ENCODE measurements around the gene PDSS2. TPM values are rescaled to one million over a fixed set of nuclear protein-coding genes. Genes with fewer than 3 reads are reported as not detected.

The PDSS2 gene
- total and polyA plus RNA-seq, 8 donors = 2.7 to 10.1 (median 6.2) TPM

- intact Hi-C loops (cut with DNase I) = no loop called here
- Histone ChIP-seq H3K9me3 (no peaks in the 10 kb centered on the region), H3K4me3 (no peak overlapping the region), H3K36me3 (no peaks in the 10 kb centered on the region), H3K27ac (no peak overlapping the region), H3K4me1 (no peaks in the 10 kb centered on the region), H3K27me3 (no peaks in the 10 kb centered on the region)
- ATAC-seq = peak in 1 of 4 donors; percentile 61
- no peak for DNase-seq
- no peak for FAIRE-seq
- 49 to 56% methylated on average over 3 of the region's 3 CpGs for WGBS, 2 donors
- TF ChIP-seq CTCF (IDR thresholded peaks at IDR 0.05) = no peak
These were observed 195.0 kb downstream of the PDSS2 start for GRCh38 chr6:107264357-107264840.

- H3K36me3 ChIP-seq = no peaks in the 10 kb centered on the region
- FAIRE-seq (no peak), DNase-seq (no peak), ATAC-seq (no peak)
- no peak for TF ChIP-seq CTCF (IDR thresholded peaks at IDR 0.05)
- no peaks in the 10 kb centered on the region for H3K4me1 ChIP-seq
- intact Hi-C loops (cut with DNase I) = no loop called here
- no peak overlapping the region for H3K4me3 ChIP-seq
- H3K27me3 ChIP-seq = no peaks in the 10 kb centered on the region
- no peaks in the 10 kb centered on the region for H3K9me3 ChIP-seq
- H3K27ac ChIP-seq = no peak overlapping the region
These were observed 199.4 kb downstream of the PDSS2 start for GRCh38 chr6:107259951-107260350.

DNA sequence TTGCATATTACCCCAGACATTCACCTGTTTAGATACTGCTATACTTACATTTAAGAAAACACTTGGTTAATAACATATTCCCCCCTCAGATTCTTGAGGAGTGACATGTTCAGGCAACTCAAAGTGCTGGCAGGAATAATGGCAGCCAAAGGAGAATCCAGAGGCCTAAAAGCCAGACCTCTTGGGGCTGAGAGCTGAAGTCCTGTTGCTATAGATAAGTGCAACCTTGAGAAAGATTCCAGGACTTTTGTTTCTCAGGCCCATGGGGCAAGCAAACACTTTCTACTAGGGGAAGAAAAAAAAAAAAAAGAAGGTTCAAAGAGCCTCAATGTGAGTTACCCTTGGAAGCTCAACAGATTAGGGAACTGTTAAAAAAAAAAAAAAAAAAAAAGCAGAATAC is 211.2 kb downstream of the PDSS2 start:
- H3K4me3 ChIP-seq = no peak overlapping the region
- H3K27ac ChIP-seq = no peak overlapping the region
- H3K36me3 ChIP-seq = no peaks in the 10 kb centered on the region
- no peaks in the 10 kb centered on the region for H3K27me3 ChIP-seq
- peak in 2 of 4 donors; percentile 59 to 61 for ATAC-seq
- no peak for FAIRE-seq
- intact Hi-C loops (cut with DNase I) = no loop called here
- TF ChIP-seq CTCF (IDR thresholded peaks at IDR 0.05) = no peak
- no peak for DNase-seq
- no peaks in the 10 kb centered on the region for H3K4me1 ChIP-seq
- H3K9me3 ChIP-seq = no peaks in the 10 kb centered on the region

GRCh38 chr6:107246972-107247615 is 212.3 kb downstream of the PDSS2 start:
- ATAC-seq (peak in 1 of 4 donors; percentile 15), DNase-seq (no peak), FAIRE-seq (no peak)
- Histone ChIP-seq H3K27me3 (no peaks in the 10 kb centered on the region), H3K4me1 (no peaks in the 10 kb centered on the region), H3K36me3 (no peaks in the 10 kb centered on the region), H3K4me3 (no peak overlapping the region), H3K9me3 (no peaks in the 10 kb centered on the region), H3K27ac (no peak overlapping the region)
- intact Hi-C loops (cut with DNase I) = no loop called here
- WGBS, 2 donors = 75% methylated on average over 6 of the region's 6 CpGs
- no peak for TF ChIP-seq CTCF (IDR thresholded peaks at IDR 0.05)

DNA sequence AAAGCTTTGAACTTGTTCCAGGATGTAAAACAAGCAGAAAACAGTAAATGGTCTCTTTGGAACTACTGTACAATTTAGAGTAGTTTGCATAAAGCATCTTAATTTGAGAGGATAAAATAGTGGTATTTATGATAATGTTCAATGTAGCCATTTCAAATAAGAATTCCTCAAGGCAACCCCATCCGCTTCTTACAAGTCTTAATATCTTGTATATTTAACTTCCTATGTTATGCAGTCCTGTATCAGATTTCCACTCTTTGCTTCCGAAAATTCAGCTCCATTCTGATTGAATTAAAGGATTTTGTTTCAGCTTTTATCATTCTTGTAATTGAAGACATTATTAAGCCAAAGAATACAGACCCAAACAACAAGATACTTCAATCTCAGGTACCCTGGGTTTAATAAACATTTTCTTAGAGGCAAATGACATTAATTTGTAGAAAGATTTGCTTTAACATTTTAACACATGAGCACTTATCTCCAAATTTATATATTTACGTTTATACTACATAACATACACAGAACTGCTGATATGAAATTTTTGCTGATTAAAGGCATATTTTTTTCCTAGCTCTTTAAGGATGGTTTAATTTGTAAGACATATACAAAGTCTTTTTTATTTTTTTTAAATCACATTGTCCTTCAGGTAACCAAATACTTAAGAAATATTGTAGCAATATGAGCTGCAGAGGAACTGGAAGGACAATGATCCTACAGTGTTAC is 213.0 kb downstream of the PDSS2 start:
- H3K4me1 ChIP-seq = no peaks in the 10 kb centered on the region
- 81 to 86% methylated on average over 3 of the region's 3 CpGs for WGBS, 2 donors
- no peaks in the 10 kb centered on the region for H3K27me3 ChIP-seq
- FAIRE-seq (no peak), ATAC-seq (no peak), DNase-seq (no peak)
- no peak for TF ChIP-seq CTCF (IDR thresholded peaks at IDR 0.05)
- intact Hi-C loops (cut with DNase I) = no loop called here
- H3K27ac ChIP-seq = no peak overlapping the region
- H3K36me3 ChIP-seq = no peaks in the 10 kb centered on the region
- H3K4me3 ChIP-seq = no peak overlapping the region
- H3K9me3 ChIP-seq = no peaks in the 10 kb centered on the region
